Mucosa of stomach (tissue), 1 donor: ENCODE results near the gene AK6.
"Not testable (repeated sequence)": the region's sequence is repeated elsewhere in the genome, so short reads cannot be mapped to it uniquely, and the experiment has no call there.

ENCODE experiments used
- H3K27me3 ChIP-seq: one replicate; pipeline ENCODE4 v1.7.0; 2013; ENCODE audit warnings: mild to moderate bottlenecking, low read length; ENCODE audit not compliant: control insufficient read depth, insufficient read depth
- H3K36me3 ChIP-seq: one replicate; pipeline ENCODE4 v1.7.0; 2013; ENCODE audit warnings: low read length; ENCODE audit not compliant: control insufficient read depth, insufficient read depth
- H3K4me1 ChIP-seq: one replicate; pipeline ENCODE4 v1.7.0; 2013; ENCODE audit warnings: mild to moderate bottlenecking, low read length; ENCODE audit not compliant: control insufficient read depth, insufficient read depth
- H3K4me3 ChIP-seq: one replicate; pipeline ENCODE4 v1.7.0; 2013; ENCODE audit warnings: low read length
- H3K9ac ChIP-seq: one replicate; pipeline ENCODE4 v1.7.0; 2013; ENCODE audit warnings: mild to moderate bottlenecking, low read length, moderate library complexity
- H3K9me3 ChIP-seq: one replicate; pipeline ENCODE4 v1.7.0; 2013; ENCODE audit warnings: mild to moderate bottlenecking, low read length, moderate library complexity; ENCODE audit not compliant: control insufficient read depth
- donor health status: Pancreatic carcinoma.

Gene AK6

DNA sequence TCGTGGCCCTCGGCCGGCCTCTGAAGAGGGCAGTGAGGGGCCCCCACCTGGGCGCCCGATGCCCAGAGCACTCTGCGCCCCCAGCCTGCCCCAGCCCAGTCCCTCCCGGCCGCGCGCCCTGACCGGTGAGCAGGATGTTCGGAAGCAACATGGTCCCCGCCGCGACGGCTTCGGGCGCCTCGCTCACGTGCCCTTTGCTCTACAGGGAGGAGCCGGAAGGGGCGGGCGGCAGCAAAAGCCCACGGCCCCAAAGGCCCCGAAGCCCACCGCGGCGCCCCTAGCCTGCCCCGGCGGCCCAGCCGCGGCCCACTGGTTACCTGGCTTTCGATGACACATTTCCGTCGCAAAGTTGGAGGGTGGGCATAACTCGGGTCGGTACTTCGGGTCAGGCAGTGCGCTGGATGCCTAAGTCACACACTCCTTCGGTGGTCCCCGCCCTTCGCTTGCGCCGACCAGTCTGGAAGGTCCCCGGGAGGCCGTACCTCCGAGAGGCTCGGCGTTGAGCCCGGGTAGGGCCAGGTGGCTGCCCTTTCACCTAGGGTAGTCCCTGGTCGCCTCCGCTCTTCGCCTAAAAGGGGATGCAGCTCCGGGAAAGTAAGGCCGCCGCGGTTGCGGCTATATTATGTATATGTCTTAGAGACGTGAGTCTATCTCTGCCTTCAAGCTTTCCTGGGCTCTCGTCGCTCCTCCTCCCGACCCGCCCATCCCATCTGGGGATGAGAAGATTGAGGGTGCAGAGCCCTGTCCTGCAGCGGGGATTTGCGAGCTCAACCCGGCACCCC is at the start of gene AK6, which contains the start of the genes RAD17 and TAF9:
TSS of gene AK6 (minus strand) at position 181 of the 782 bp plus-strand sequence. CDS start at position 151, 30 bp downstream.
TSS of gene RAD17 (plus strand) at position 479 of the 782 bp plus-strand sequence. CDS start 2,391 bp downstream, outside the sequence.
TSS of gene TAF9 (minus strand) at position 181 of the 782 bp plus-strand sequence. CDS start 3,783 bp downstream, outside the sequence.
- Histone ChIP-seq H3K9ac (peak within 1 kb of the TSS; percentile 92), H3K36me3 (no peaks in the 10 kb centered on the region), H3K4me1 (no peaks in the 10 kb centered on the region), H3K27me3 (no peaks in the 10 kb centered on the region), H3K4me3 (peak within 1 kb of the TSS; percentile 63), H3K9me3 (no peaks in the 10 kb centered on the region)

DNA sequence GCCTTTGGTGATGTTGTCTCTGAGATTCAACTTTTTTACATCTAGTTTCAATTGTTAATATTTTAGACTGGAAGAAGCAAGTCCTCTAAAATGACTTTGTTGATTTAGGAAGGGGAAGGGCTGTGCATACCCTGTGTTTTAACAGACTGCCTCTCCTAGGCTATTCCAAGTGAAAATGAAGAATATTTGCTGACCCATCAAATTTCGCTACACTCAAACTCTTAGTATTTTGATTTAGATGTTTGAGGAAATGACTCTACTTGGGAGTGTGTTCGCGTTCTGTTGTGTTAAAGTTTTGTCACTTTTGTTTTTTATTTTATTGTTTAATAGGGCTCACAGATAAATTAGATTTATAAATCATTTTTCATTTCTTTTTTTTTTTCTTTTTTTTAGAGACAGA is 49.2 kb upstream of the AK6 start:
- Histone ChIP-seq H3K4me3 (no peak overlapping the region), H3K9ac (no peak overlapping the region), H3K27me3 (no peaks in the 10 kb centered on the region), H3K4me1 (peaks cover 6% of the 10 kb centered on the region), H3K36me3 (no peaks in the 10 kb centered on the region), H3K9me3 (no peaks in the 10 kb centered on the region)

DNA sequence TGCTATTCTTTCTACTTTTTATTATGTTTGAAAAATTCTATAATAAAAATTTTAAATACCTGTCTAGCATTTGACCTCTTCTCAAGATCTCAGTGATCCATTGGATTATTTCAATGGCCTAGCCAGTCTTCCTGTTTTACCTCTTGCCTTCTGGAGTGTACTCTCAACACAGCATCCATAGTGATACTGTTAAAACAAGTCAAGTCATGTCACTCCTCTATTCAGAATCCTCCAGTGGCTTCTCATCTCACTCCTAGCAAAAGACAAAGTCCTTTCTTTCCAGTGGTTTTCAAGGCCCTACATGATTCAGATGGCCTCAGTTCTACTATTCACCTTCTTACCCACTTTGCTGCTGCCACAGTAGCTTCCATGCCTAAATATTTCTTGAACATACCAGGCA is 47.4 kb upstream of the AK6 start:
- Histone ChIP-seq H3K9me3 (no peaks in the 10 kb centered on the region), H3K4me1 (peaks cover 6% of the 10 kb centered on the region), H3K9ac (peak overlapping the region; percentile 99), H3K4me3 (no peak overlapping the region), H3K36me3 (no peaks in the 10 kb centered on the region), H3K27me3 (no peaks in the 10 kb centered on the region)

DNA sequence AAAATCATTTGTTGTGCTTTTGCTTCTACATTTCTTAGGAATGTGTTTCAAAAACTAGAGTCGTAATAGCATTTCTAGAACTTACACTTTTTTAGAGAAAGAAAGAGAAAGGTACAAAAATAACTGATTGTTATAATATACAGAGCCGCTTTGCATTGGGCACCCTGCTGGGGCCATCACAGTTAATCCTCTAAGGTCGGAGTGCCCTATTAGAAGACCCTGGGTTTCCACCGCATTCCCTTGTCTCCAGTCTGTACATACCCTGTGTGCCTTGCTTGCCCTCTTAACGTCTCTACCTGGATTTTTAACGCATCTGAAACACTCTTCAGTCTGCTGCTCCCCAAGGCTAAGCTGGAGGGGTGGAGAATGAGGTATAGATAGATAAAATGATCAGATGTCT is 46.9 kb upstream of the AK6 start:
- H3K4me1 ChIP-seq = peaks cover 6% of the 10 kb centered on the region
- no peaks in the 10 kb centered on the region for H3K36me3 ChIP-seq
- no peaks in the 10 kb centered on the region for H3K27me3 ChIP-seq
- no peaks in the 10 kb centered on the region for H3K9me3 ChIP-seq
- peak overlapping the region; percentile 99 for H3K9ac ChIP-seq
- H3K4me3 ChIP-seq = peak overlapping the region; percentile 99

DNA sequence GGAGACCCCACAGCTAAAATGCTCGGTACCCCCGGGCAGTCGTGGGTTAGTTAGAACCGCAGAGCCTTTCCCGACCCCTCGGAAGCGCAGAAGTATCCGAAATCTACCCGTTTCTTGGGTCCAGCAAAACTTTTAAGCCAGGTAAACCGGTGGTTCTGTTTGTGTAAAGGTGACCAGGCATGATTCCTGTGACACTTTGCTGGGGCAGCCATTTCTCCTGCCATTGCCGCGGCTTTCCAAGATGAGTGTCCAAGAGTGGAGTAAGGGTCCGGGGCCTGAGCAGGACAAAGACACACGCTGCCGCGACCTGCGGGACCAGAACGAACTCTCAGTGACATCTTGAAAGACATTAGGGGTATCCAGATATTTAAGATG is 46.3 kb upstream of the AK6 start:
- Histone ChIP-seq H3K36me3 (no peaks in the 10 kb centered on the region), H3K9me3 (no peaks in the 10 kb centered on the region), H3K4me1 (peaks cover 6% of the 10 kb centered on the region), H3K27me3 (no peaks in the 10 kb centered on the region), H3K9ac (peak overlapping the region; percentile 99), H3K4me3 (peak overlapping the region; percentile 99)

DNA sequence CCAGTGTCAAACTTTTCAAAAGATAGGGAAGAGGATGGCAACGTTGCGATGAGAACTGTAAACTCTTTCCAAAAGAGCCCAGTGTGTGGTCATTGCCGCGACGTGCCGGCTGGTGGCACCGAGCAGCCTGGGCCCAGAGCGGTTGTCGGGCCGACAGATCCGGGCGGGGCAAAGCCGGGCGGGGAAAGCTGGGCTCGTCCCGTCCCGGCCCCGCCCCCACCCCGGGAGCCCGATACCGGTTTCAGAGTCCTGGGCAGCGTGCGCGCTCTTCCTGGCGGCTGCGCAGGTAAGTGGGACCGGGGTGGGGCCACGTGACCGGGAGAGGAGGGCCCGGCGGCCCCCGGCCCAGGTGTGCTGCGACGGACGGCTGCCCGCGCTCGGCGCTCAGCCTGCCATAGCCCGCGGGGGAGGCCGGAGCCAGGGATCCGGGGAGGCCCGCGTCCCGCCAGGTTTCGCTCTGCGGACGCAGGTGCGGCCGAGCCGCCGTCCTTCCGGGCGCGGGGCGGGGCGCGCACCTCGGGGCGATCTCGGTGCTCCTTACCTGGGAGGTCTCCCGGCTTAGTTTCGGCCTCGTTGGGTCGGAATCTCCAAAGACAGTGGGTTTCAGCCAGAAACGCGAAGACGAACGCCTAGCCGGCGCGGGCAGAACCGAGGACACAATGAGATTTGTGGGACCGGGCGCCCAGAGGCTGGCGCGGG is 45.7 kb upstream of the AK6 start, which contains the start of gene MARVELD2:
TSS of gene MARVELD2 (plus strand) at position 232 of the 699 bp plus-strand sequence. CDS start 4,270 bp downstream, outside the sequence.
- H3K36me3 ChIP-seq = no peaks in the 10 kb centered on the region
- H3K27me3 ChIP-seq = no peaks in the 10 kb centered on the region
- H3K9ac ChIP-seq = peak within 1 kb of the TSS; percentile 99
- H3K4me3 ChIP-seq = peak within 1 kb of the TSS; percentile 99
- no peaks in the 10 kb centered on the region for H3K9me3 ChIP-seq
- H3K4me1 ChIP-seq = peaks cover 6% of the 10 kb centered on the region

DNA sequence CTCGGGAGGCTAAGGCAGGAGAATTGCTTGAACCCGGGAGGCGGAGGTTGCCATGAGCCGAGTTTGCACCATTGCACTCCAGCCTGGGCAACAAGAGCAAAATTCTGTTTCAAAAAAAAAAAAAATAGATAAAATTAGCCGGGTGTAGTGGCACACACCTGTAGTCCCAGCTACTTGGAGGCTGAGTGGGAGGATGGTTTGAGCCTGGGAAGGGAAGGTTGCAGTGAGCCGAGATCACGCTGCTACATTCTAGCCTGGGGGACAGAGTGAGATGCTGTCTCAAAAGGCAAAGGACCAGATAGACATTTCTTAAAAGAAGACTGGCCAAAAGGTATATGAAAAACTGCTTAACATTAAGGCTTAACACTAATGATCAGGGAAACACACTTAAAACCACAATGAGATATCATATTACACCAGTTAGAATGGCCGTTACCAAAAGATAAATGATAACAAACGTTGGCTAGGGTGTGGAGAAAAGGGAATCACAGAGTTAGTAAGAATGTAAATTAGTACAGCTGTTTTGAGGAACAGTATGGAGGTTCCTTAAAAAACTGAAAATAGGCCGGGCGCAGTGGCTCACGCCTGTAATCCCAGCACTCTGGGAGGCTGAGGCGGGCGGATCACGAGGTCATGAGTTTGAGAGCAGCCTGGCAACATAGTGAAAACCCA is 35.5 kb upstream of the AK6 start:
- Histone ChIP-seq H3K9ac (no peak overlapping the region), H3K9me3 (no peaks in the 10 kb centered on the region), H3K27me3 (no peaks in the 10 kb centered on the region), H3K4me3 (no peak overlapping the region), H3K36me3 (no peaks in the 10 kb centered on the region), H3K4me1 (no peaks in the 10 kb centered on the region)

DNA sequence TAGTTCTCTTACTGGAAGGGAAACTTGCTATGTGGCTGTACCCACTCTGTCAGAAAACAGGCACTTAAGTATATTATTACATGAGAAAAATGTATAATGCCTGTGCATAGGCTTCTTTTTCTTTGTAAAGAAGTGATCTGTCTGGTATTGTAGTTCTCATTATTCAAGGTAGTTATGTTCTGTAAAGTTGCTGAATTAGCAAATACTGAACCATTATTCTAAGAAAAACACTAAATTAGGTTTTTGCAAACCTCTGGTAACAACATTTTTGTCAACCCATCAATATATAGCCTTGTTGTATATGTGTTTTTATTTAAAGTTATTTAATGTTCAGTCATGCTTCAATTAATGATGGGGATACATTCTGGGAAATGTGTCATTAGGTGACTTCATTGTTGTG is 9.1 kb upstream of the AK6 start:
- Histone ChIP-seq H3K27me3 (no peaks in the 10 kb centered on the region), H3K9ac (no peak overlapping the region), H3K4me3 (no peak overlapping the region), H3K36me3 (no peaks in the 10 kb centered on the region), H3K4me1 (no peaks in the 10 kb centered on the region), H3K9me3 (no peaks in the 10 kb centered on the region)

DNA sequence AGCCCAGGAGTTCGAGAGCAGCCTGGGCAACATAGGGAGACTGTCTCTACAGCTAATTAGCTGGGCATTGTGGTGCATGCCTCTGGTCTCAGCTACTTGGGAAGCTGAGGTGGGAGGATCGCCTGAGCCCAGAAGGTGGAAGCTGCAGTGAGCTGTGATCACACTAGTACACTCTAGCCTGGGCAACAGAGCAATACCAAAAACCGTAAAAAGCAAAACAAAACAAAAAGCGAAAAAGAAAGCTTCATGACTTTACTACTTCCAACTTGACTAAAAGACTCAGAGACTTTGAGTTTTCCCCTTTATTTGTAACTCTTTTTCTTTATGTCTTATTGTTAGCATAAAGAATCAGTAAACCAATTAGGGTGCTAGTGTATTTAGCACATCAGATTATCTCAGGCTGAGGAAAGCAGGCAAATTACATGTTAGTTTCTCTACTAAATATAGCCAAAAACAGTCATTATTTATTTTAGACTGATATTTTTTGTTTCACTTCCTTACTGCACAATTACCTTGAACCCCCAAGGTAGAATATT is 5.7 kb upstream of the AK6 start:
- H3K36me3 ChIP-seq = no peaks in the 10 kb centered on the region
- H3K4me3 ChIP-seq = no peak overlapping the region
- H3K4me1 ChIP-seq = no peaks in the 10 kb centered on the region
- H3K9me3 ChIP-seq = no peaks in the 10 kb centered on the region
- H3K9ac ChIP-seq = no peak overlapping the region
- H3K27me3 ChIP-seq = no peaks in the 10 kb centered on the region

DNA sequence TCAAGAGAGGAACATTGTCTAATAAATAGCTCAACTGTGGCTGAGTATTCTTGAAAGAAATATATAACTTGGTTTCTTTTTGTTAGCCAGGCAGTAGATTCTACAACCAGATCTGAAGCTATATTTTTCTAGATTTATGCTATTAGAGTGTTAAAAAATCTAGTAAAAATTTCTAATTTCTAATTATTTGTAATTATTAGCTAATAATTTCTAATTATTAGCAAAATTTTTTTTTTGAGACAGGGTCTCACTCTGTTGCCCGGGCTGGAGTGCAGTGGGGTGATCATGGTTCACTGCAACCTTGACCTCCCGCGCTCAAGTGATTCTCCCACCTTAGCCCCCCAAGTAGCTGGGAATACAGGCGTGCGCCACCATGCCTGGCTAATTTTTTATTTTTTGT is 3.1 kb upstream of the AK6 start:
- H3K36me3 ChIP-seq = no peaks in the 10 kb centered on the region
- no peaks in the 10 kb centered on the region for H3K4me1 ChIP-seq
- H3K9me3 ChIP-seq = no peaks in the 10 kb centered on the region
- no peak overlapping the region for H3K4me3 ChIP-seq
- H3K27me3 ChIP-seq = no peaks in the 10 kb centered on the region
- H3K9ac ChIP-seq = no peak overlapping the region

DNA sequence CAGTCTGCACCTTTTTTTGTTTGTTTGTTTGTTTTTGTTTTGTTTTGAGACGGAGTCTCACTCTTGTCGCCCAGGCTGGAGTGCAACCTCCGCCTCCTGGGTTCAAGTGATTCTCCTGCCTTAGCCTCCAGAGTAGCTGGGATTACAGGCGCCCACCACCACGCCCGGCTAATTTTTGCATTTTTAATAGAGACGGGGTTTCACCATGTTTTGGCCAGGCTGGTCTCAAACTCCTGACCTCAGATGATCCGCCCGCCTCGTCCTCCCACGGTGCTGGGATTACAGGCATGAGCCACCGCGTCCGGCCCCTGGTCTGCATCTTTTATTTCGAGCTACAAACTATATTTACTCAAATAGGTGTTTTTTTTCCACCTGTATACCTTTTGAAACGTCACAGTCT is 1.0 kb upstream of the AK6 start:
- H3K4me1 ChIP-seq, H3K36me3 ChIP-seq, H3K9me3 ChIP-seq, H3K27me3 ChIP-seq: not testable (repeated sequence)
- H3K4me3 ChIP-seq = peak overlapping the region; percentile 63
- H3K9ac ChIP-seq = peak overlapping the region; percentile 92
